Tibial artery (tissue), 4 donors: ENCODE measurements around the gene WDR48.

Experiments used
- DNase-seq, 2 donors: peaks; one replicate each; pipeline ENCODE4 v3.0.0-alpha.2; 2019
- H3K27ac ChIP-seq, 2 donors: fragments of 200-600 bp; sonication (generic) in 1 of 2; 1 replicate in 1 of 2; 2 replicates in 1 of 2; pipeline ENCODE4 v1.5.1; 2018 to 2019; ENCODE audit warnings: mild to moderate bottlenecking in 1 of 2
- H3K27me3 ChIP-seq, 2 donors: fragments of 200-600 bp; sonication (generic) in 1 of 2; one replicate each; pipeline versions ENCODE4 v1.5.1 to v1.6.0; 2016 to 2019
- H3K36me3 ChIP-seq, 3 donors: fragments of 200-600 bp; sonication (generic) in 2 of 3; one replicate each; pipeline ENCODE4 v1.5.1; 2016 to 2019; ENCODE audit warnings: mild to moderate bottlenecking in 2 of 3
- H3K4me1 ChIP-seq, 4 donors: fragments of 200-600 bp; sonication (generic) in 2 of 4; 1 replicate in 3 of 4; 2 replicates in 1 of 4; pipeline ENCODE4 v1.5.1; 2016 to 2019
- H3K4me3 ChIP-seq, 2 donors: fragments of 200-600 bp; sonication (generic) in 1 of 2; 1 replicate in 1 of 2; 2 replicates in 1 of 2; pipeline ENCODE4 v1.5.1; 2018 to 2019; ENCODE audit warnings: mild to moderate bottlenecking in 2 of 2
- H3K9me3 ChIP-seq, 3 donors: fragments of 200-600 bp; sonication (generic) in 1 of 3; one replicate each; pipeline ENCODE4 v1.5.1; 2016 to 2019
- CTCF ChIP-seq, 2 experiments: fragments of 200-600 bp in 1 of 2; fragments of 450-650 bp in 1 of 2; IDR thresholded peaks; one replicate each; pipeline ENCODE4 v1.5.1; 2017 to 2019; ENCODE audit warnings: antibody characterized with exemption in 2 of 2, mild to moderate bottlenecking in 1 of 2, moderate library complexity in 1 of 2
- intact Hi-C: fragments of 100-400 bp; cut with DNase I; formaldehyde crosslinking; loops from one replicate; pipeline ENCODE4 v1.15.0; 2023; ENCODE audit warnings: low total_unique reads

The WDR48 gene

GRCh38 chr3:39098473-39099000 lies 46.7 kb downstream of the WDR48 start:
- peaks cover 55 to 80% (median 65%) of the 10 kb centered on the region in 3 donors for H3K36me3 ChIP-seq
- H3K27me3 ChIP-seq: no peaks in the 10 kb centered on the region
- no peak for DNase-seq
- no peak overlapping the region for H3K4me3 ChIP-seq
- H3K27ac ChIP-seq: no peak overlapping the region
- TF ChIP-seq CTCF (IDR thresholded peaks at IDR 0.05): no peak
- H3K9me3 ChIP-seq: no peaks in the 10 kb centered on the region
- H3K4me1 ChIP-seq: peaks cover 0 to 21% (median 9%) of the 10 kb centered on the region in 4 donors
- intact Hi-C loops: no loop called here

- no peaks in the 10 kb centered on the region for H3K27me3 ChIP-seq
- H3K36me3 ChIP-seq: peaks cover 54 to 73% (median 58%) of the 10 kb centered on the region in 3 donors
- TF ChIP-seq CTCF (IDR thresholded peaks at IDR 0.05): no peak
- no peak overlapping the region for H3K27ac ChIP-seq
- no peaks in the 10 kb centered on the region for H3K9me3 ChIP-seq
- no peak overlapping the region for H3K4me3 ChIP-seq
- H3K4me1 ChIP-seq: peaks cover 0 to 28% (median 16%) of the 10 kb centered on the region in 4 donors
- DNase-seq: no peak
- intact Hi-C loops: no loop called here
Observed at GRCh38 chr3:39099242-39099641, 47.4 kb downstream of the WDR48 start.

GRCh38 chr3:39099738-39100499 lies 48.1 kb downstream of the WDR48 start:
- Histone ChIP-seq H3K4me1 (peaks cover 0 to 35% (median 20%) of the 10 kb centered on the region in 4 donors), H3K9me3 (no peaks in the 10 kb centered on the region), H3K27me3 (no peaks in the 10 kb centered on the region), H3K36me3 (peaks cover 47 to 66% (median 51%) of the 10 kb centered on the region in 3 donors), H3K27ac (no peak overlapping the region), H3K4me3 (no peak overlapping the region)
- intact Hi-C loops: no loop called here
- no peak for DNase-seq
- TF ChIP-seq CTCF (IDR thresholded peaks at IDR 0.05): no peak

GRCh38 chr3:39100500-39100886 lies 48.7 kb downstream of the WDR48 start:
- H3K36me3 ChIP-seq: peaks cover 41 to 61% (median 46%) of the 10 kb centered on the region in 3 donors
- DNase-seq: no peak
- peaks cover 0 to 40% (median 26%) of the 10 kb centered on the region in 4 donors for H3K4me1 ChIP-seq

GRCh38 chr3:39101022-39101689 lies 49.3 kb downstream of the WDR48 start:
- Histone ChIP-seq H3K27me3 (no peaks in the 10 kb centered on the region), H3K36me3 (peaks cover 35 to 55% (median 46%) of the 10 kb centered on the region in 3 donors), H3K9me3 (no peaks in the 10 kb centered on the region), H3K4me1 (peaks cover 0 to 47% (median 32%) of the 10 kb centered on the region in 4 donors), H3K27ac (no peak overlapping the region), H3K4me3 (no peak overlapping the region)
- intact Hi-C loops: no loop called here
- DNase-seq: no peak
- peak; percentile 40 to 47 for TF ChIP-seq CTCF (IDR thresholded peaks at IDR 0.05)

More at GRCh38 chr3:39100500-39100886, 48.7 kb downstream of the WDR48 start:
- TF ChIP-seq CTCF (IDR thresholded peaks at IDR 0.05): no peak
- no peak overlapping the region for H3K27ac ChIP-seq
- no peak overlapping the region for H3K4me3 ChIP-seq
- intact Hi-C loops: no loop called here
- no peaks in the 10 kb centered on the region for H3K9me3 ChIP-seq
- H3K27me3 ChIP-seq: no peaks in the 10 kb centered on the region
